Effector memory CD4-positive, alpha-beta T cell (primary cell): Measurements from ENCODE around the gene KPNA4.
"Not testable (repeated sequence)": the region's sequence is repeated elsewhere in the genome, so short reads cannot be mapped to it uniquely, and the experiment has no call there.

Source experiments
- DNase-seq, 3 donors: peaks; one replicate each; pipeline ENCODE4 v3.0.0-alpha.2; 2020
- H3K27ac ChIP-seq: 2 replicates; pipeline ENCODE4 v1.7.0; 2013; ENCODE audit warnings: mild to moderate bottlenecking, low read length, moderate library complexity; ENCODE audit not compliant: insufficient read depth, poor library complexity, severe bottlenecking
- H3K27me3 ChIP-seq: replicated peaks from 2 replicates; pipeline ENCODE4 v1.7.0; 2013; ENCODE audit warnings: mild to moderate bottlenecking, low read length; ENCODE audit not compliant: insufficient read depth, control insufficient read depth, poor library complexity, severe bottlenecking
- H3K36me3 ChIP-seq: 2 replicates; pipeline ENCODE4 v1.7.0; 2013; ENCODE audit warnings: mild to moderate bottlenecking, low read length, moderate library complexity; ENCODE audit not compliant: control insufficient read depth, insufficient read depth
- H3K4me1 ChIP-seq: 2 replicates; pipeline ENCODE4 v1.7.0; 2013; ENCODE audit warnings: low read length, mild to moderate bottlenecking; ENCODE audit not compliant: control insufficient read depth, insufficient read depth, poor library complexity, severe bottlenecking
- H3K4me3 ChIP-seq: 2 replicates; pipeline ENCODE4 v1.7.0; 2013; ENCODE audit warnings: low read length, low read depth, mild to moderate bottlenecking; ENCODE audit not compliant: insufficient read depth, poor library complexity, severe bottlenecking
- H3K9me3 ChIP-seq: 2 replicates; pipeline ENCODE4 v1.7.0; 2013; ENCODE audit warnings: mild to moderate bottlenecking, low read length, moderate library complexity; ENCODE audit not compliant: control insufficient read depth

The KPNA4 gene

DNA sequence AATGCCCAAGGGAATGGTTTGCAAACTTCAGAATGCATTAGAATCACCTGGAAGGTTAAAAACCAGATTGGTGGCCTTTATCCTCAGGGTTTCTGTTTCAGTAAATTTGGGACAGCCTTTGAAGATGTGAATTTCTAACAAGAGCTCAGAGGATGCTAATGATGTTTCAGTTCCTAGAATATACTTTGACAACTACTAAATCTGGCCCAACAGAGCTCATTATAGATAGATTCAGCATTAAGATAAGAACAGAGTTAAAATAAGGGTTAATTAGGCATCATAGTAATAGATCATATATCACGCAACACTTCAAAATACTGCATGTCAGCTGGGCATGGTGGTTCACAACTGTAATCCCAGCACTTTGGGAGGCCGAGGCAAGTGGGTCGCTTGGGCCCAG lies 9.3 kb upstream of the KPNA4 start:
- H3K4me1 ChIP-seq = no peaks in the 10 kb centered on the region
- H3K9me3 ChIP-seq = no peaks in the 10 kb centered on the region
- H3K27me3 ChIP-seq = no peaks in the 10 kb centered on the region
- no peak overlapping the region for H3K4me3 ChIP-seq
- no peak for DNase-seq
- no peaks in the 10 kb centered on the region for H3K36me3 ChIP-seq
- no peak overlapping the region for H3K27ac ChIP-seq

DNA sequence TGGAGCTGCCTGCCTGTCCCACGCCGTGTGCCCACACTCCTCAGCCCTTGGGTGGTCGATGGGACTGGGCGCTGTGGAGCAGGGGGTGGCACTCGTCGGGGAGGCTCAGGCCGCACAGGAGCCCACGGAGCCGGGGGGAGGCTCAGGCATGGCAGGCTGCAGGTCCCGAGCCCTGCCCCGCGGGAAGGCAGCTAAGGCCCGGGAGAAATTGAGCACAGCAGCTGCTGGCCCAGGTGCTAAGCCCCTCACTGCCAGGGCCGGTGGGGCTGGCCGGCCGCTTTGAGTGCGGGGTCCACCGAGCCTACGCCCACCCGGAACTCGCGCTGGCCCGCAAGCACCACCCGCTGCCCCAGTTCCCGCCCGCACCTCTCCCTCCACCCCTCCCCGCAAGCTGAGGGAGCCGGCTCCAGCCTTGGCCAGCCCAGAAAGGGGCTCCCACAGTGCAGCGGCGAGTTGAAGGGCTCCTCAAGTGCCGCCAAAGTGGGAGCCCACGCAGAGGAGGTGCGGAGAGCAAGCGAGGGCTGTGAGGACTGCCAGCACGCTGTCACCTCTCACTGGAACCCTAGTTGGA lies 8.7 kb upstream of the KPNA4 start:
- H3K36me3 ChIP-seq, H3K27me3 ChIP-seq, H3K4me3 ChIP-seq, H3K27ac ChIP-seq, DNase-seq, H3K9me3 ChIP-seq, H3K4me1 ChIP-seq: not testable (repeated sequence)

DNA sequence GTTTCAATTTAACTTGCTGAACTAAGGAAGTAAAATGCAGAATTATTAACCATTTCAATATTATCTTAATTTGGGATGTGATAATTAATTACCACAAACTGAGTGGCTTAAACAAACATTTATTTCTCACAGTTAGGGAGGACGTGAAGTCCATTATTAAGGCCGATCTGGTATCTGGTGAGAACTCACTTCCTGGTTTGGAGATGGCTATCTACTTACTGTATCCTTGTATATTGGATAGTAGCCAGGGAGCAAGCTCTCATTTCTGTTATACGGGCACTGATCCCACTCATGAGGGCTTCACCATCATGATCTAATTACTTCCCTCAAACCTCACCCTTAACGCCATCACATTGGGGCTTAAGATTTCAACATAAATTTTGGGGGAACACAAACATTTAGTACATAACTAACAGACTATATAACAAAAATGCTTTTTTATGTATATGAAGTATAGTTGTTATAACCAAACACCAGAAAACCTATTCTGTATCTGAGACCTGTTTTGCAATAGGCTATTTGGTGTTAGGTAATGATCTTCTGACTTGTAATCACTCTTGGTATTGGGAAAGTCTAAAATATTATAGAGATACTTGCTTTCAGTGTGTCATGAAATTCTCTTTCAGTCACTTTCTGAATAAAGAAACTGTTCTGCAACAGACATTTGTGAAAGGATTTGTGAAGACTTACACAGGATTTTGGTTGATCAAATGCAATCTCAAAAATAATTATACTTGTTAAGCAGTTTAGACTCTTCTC lies 4.7 kb upstream of the KPNA4 start:
- no peaks in the 10 kb centered on the region for H3K27me3 ChIP-seq
- H3K4me3 ChIP-seq = no peak overlapping the region
- H3K36me3 ChIP-seq = no peaks in the 10 kb centered on the region
- no peak for DNase-seq
- H3K9me3 ChIP-seq = no peaks in the 10 kb centered on the region
- H3K4me1 ChIP-seq = peaks cover 7% of the 10 kb centered on the region
- H3K27ac ChIP-seq = no peak overlapping the region

DNA sequence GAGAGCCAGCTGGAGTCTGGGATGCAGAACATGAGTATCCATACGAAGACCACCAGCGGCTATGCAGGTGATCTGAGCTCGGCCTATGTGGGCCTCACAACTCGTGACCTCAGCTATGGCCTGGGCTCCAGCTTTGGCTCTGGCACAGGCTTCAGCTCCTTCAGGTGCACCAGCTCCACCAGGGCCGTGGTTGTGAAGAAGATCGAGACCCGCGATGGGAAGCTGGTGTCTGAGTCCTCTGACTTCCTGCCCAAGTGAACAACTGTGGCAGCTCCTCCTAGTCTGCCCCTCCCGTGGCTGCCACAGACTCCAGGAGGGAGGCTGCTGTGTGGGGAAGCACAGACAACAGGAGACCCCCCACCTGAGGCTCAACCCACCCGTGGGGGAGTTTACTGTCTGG lies 3.6 kb upstream of the KPNA4 start:
- no peaks in the 10 kb centered on the region for H3K9me3 ChIP-seq

DNA sequence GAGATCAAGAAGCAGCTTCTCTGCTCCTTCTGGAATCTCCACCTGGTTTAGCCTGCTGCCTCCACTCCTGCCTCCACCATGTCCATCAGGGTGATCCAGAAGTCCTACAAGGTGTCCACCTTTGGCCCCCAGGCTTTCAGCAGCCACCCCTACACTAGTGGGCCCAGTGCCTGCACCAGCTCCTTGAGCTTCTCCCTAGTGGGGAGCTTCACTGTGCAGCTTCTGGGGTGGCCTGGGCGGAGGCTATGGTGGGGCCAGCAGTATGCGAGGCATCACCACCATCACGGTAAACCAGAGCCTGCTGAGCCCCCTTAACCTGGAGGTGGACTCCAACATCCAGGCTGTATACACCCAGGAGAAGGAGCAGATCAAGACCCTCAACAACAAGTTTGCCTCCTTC lies 2.4 kb upstream of the KPNA4 start:
- H3K4me3 ChIP-seq = no peak overlapping the region
- H3K27ac ChIP-seq = no peak overlapping the region
- H3K27me3 ChIP-seq = no peaks in the 10 kb centered on the region
- no peaks in the 10 kb centered on the region for H3K36me3 ChIP-seq
- DNase-seq = no peak
- H3K4me1 ChIP-seq = peaks cover 23% of the 10 kb centered on the region
- no peaks in the 10 kb centered on the region for H3K9me3 ChIP-seq

More for the DNA sequence above, 3.6 kb upstream of the KPNA4 start:
- H3K4me3 ChIP-seq = no peak overlapping the region
- no peaks in the 10 kb centered on the region for H3K36me3 ChIP-seq
- H3K27me3 ChIP-seq = no peaks in the 10 kb centered on the region
- no peak for DNase-seq
- no peak overlapping the region for H3K27ac ChIP-seq
- peaks cover 12% of the 10 kb centered on the region for H3K4me1 ChIP-seq

DNA sequence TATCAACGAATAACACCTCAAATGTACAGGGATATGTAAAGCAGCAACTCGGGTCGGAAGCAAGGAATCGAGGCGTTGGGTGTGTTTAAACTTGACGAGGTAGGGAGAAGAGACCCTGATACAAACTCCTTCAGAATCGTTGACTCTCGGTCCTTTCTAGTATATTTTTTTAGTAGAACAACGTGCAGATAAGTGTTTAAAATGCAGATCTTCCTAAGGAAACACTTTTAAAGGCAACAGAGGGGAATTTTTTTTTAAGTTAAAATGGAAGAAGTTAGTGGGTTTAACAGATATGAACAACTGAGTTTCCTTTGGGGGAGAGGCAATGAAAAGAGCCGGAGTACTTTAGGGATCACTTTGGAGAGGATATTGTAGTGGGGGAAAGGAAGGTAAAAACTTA lies 1.1 kb upstream of the KPNA4 start:
- Histone ChIP-seq H3K4me3 (peak overlapping the region; percentile 84), H3K4me1 (peaks cover 24% of the 10 kb centered on the region), H3K36me3 (no peaks in the 10 kb centered on the region), H3K9me3 (no peaks in the 10 kb centered on the region), H3K27ac (no peak overlapping the region), H3K27me3 (no peaks in the 10 kb centered on the region)
- no peak for DNase-seq

DNA sequence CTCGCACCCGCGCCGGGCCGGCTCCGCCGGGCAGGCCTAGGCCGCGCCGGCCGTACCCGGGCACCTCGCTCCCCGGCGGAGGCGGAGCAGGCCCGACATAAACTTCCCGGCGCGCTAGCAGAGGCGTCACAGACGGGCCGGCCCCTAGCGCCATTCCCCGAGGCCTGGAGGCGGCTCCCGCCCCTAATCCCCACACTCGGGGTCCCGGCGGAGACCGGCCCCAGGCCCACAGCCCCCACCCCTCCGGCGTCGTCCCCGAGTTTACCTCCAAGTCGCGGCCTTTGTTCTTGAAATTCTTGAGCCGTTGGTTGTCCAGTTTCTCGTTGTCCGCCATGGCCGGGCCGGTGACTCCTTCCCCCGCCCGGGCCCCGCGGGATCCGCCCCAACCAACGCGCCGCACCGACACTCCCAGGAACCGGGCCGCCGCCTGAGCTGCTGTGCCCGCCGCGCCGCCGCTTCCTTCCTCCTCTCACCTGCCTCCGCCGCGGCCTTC lies 376 bp downstream of the KPNA4 start:
- peak overlapping the region; percentile 90 for H3K27ac ChIP-seq
- peak in 2 of 3 donors; percentile 45 to 55 for DNase-seq
- H3K9me3 ChIP-seq = no peaks in the 10 kb centered on the region
- H3K27me3 ChIP-seq = no peaks in the 10 kb centered on the region
- no peaks in the 10 kb centered on the region for H3K36me3 ChIP-seq
- H3K4me3 ChIP-seq = peak overlapping the region; percentile 76
- peaks cover 29% of the 10 kb centered on the region for H3K4me1 ChIP-seq

DNA sequence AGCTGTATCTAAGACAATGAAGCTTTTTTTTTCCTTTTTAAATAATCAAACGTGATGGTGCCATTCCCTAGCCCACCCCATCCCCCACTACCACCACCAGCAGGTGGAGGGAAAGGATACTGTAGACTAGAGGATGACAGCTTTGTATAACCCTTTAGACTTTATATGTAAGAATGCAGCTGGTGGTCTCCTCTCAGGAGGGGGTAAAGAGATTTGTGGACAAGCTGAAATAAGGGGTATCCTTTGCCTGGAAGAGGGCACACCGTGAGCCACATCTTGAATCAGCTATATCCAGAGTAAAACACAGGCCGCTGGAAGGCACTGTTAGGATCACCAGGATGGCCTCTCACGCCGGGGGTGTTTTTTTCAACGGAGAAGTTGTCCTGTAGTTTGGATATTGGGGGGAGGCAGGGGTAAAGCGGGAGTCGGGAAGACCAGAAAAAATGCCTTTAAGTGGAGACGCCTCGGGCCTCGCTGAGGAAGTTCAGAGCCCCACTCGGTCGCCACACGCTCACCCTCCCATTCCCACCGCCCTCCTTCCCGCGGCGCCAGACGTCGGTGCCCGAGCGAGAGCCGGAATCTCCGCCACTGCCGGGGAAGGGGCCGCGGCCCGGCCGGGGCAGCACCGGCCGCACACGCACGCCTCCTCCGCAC lies 986 bp downstream of the KPNA4 start:
- H3K27me3 ChIP-seq = no peaks in the 10 kb centered on the region
- peak overlapping the region; percentile 54 for H3K4me3 ChIP-seq
- DNase-seq = peak in 1 of 3 donors; percentile 9
- peaks cover 29% of the 10 kb centered on the region for H3K4me1 ChIP-seq
- H3K36me3 ChIP-seq = no peaks in the 10 kb centered on the region
- H3K27ac ChIP-seq = peak overlapping the region; percentile 50
- H3K9me3 ChIP-seq = no peaks in the 10 kb centered on the region

DNA sequence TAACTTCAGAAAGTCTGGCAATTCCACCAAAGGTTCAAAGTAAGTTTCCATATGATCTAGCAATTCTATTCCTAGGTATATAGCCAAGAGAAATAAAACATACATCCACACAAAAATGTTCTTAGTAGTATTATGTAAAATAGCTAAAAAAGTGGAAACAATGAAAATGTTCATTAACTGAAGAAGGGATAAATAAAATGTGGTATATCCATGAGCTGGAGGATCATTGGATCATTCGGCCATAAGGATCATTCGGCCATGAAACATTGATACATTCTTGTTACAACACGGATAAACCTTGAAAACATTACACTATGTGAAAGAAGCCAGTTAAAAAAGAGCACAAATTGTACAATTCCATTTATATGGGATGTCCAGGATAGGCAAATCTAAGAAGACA lies 2.4 kb downstream of the KPNA4 start:
- Histone ChIP-seq H3K36me3 (no peaks in the 10 kb centered on the region), H3K27me3 (no peaks in the 10 kb centered on the region), H3K4me3 (no peak overlapping the region), H3K27ac (no peak overlapping the region), H3K4me1 (peaks cover 29% of the 10 kb centered on the region), H3K9me3 (no peaks in the 10 kb centered on the region)
- no peak for DNase-seq

DNA sequence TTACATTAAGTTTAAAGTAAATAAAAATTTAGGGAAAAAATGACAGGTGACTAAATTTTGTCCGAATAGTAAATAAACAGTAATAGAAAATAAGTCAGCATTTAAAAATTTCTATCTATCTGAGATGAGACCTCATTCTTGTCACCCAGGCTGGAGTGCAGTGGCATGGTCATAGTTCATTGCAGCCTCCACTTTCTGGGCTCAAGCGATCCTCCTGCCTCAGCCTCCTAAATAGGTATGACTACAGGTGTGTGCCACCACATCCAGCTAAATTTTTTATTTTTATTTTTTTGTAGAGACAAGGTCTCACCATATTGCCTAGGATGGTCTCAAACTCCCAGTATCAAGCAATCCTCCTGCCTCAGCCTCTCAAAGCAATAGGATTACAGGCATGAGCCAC lies 7.8 kb downstream of the KPNA4 start:
- Histone ChIP-seq H3K4me1 (peaks cover 5% of the 10 kb centered on the region), H3K27ac (no peak overlapping the region), H3K4me3 (no peak overlapping the region), H3K36me3 (no peaks in the 10 kb centered on the region), H3K9me3 (no peaks in the 10 kb centered on the region), H3K27me3 (no peaks in the 10 kb centered on the region)
- no peak for DNase-seq
